GM21723 (cell line): Measurements from ENCODE around the gene PPID.
"Not testable (repeated sequence)": the region's sequence is repeated elsewhere in the genome, so short reads cannot be mapped to it uniquely, and the experiment has no call there.

Source experiments
- ATAC-seq: cut with Tn5 transposase; IDR thresholded peaks from one replicate; pipeline ENCODE4 v1.9.1; 2021; ENCODE audit warnings: mild to moderate bottlenecking, moderate library complexity; ENCODE audit not compliant: unreplicated experiment

The PPID gene

GRCh38 chr4:158669310-158669709 lies 53.9 kb downstream of the PPID start:
- ATAC-seq, result no peak

GRCh38 chr4:158667651-158668198 lies 55.5 kb downstream of the PPID start:
- no peak for ATAC-seq

- ATAC-seq, result no peak
These were observed 56.3 kb downstream of the PPID start for GRCh38 chr4:158666892-158667291.

GRCh38 chr4:158664806-158665205 lies 58.4 kb downstream of the PPID start:
- ATAC-seq, result no peak

- ATAC-seq, result not testable (repeated sequence)
These were observed 59.2 kb downstream of the PPID start for GRCh38 chr4:158663707-158664625.

- ATAC-seq, result not testable (repeated sequence)
These were observed 59.9 kb downstream of the PPID start for GRCh38 chr4:158663255-158663654.
